ENCODE data around the gene TTC19.

DNA sequence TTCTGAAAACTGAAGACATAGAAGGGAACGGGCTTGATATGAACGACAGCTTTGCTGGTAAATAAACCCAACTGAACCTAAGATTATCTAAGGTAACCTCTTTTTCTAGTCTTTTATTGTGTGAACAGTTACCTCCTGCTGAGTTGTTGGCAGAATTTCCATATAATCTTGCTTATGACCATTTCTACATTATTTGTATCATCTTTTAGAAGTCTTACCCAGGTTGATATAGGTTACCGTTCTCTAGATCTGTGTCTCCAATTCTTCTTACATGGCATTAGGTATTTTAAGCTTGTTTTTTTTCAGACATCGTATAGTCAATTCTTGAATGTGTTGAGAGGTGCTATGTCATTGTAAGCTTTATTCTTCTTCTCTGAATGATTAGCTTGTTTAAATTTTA lies 24.3 kb downstream of the TTC19 start:
- TF ChIP-seq, protein P1, sequence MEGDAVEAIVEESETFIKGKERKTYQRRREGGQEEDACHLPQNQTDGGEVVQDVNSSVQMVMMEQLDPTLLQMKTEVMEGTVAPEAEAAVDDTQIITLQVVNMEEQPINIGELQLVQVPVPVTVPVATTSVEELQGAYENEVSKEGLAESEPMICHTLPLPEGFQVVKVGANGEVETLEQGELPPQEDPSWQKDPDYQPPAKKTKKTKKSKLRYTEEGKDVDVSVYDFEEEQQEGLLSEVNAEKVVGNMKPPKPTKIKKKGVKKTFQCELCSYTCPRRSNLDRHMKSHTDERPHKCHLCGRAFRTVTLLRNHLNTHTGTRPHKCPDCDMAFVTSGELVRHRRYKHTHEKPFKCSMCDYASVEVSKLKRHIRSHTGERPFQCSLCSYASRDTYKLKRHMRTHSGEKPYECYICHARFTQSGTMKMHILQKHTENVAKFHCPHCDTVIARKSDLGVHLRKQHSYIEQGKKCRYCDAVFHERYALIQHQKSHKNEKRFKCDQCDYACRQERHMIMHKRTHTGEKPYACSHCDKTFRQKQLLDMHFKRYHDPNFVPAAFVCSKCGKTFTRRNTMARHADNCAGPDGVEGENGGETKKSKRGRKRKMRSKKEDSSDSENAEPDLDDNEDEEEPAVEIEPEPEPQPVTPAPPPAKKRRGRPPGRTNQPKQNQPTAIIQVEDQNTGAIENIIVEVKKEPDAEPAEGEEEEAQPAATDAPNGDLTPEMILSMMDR (conservative IDR thresholded peaks at IDR 0.05): no peak
- no peak for TF ChIP-seq EZH2 (IDR thresholded peaks at IDR 0.05; ENCODE audit: low read depth)
